HepG2 (cell line): ENCODE measurements around the gene MYADML2.

ENCODE experiments used
- ADNP ChIP-seq: sonication (generic); formaldehyde crosslinking; IDR thresholded peaks from 2 replicates; pipeline ENCODE4 v1.4.0; 2020; ENCODE audit warnings: missing genetic modification reagents
- EP300 ChIP-seq, 3 experiments: sonication (generic) in 1 of 3; formaldehyde crosslinking in 1 of 3; IDR thresholded peaks; 2 replicates each; pipeline versions ENCODE4 v1.5.1 to v1.6.1; 2011 to 2020; ENCODE audit warnings: low read depth in 2 of 3, low read length in 2 of 3, borderline replicate concordance in 1 of 3, improper control_type of control experiment in 1 of 3, mild to moderate bottlenecking in 1 of 3, missing genetic modification reagents in 1 of 3, moderate library complexity in 1 of 3
- FOXM1 ChIP-seq: sonication (generic); formaldehyde crosslinking; IDR thresholded peaks from 2 replicates; pipeline ENCODE4 v1.5.0; 2020; ENCODE audit warnings: missing genetic modification reagents
- HIVEP1 ChIP-seq: sonication (generic); formaldehyde crosslinking; IDR thresholded peaks from 2 replicates; pipeline ENCODE4 v1.4.0; 2020; ENCODE audit warnings: mild to moderate bottlenecking, missing genetic modification reagents
- NCOA1 ChIP-seq: sonication (generic); formaldehyde crosslinking; IDR thresholded peaks from 2 replicates; pipeline ENCODE4 v1.9.0; 2021; ENCODE audit warnings: missing genetic modification reagents
- POLR2A ChIP-seq, 2 experiments: IDR thresholded peaks; 2 replicates each; pipeline ENCODE4 v1.6.1; 2011; ENCODE audit warnings: low read depth in 2 of 2, low read length in 2 of 2, mild to moderate bottlenecking in 1 of 2, moderate library complexity in 1 of 2; ENCODE audit not compliant: insufficient read depth in 1 of 2
- ZNF501 ChIP-seq: sonication (generic); formaldehyde crosslinking; IDR thresholded peaks from 2 replicates; pipeline ENCODE4 v1.5.1; 2020; ENCODE audit warnings: mild to moderate bottlenecking, moderate library complexity, missing genetic modification reagents
- TF ChIP-seq, protein P1 (sequence below): sonication (generic); formaldehyde crosslinking; IDR thresholded peaks from 2 replicates; pipeline ENCODE4 v1.5.0; 2020; ENCODE audit warnings: mild to moderate bottlenecking, missing genetic modification reagents, moderate library complexity

GRCh38 chr17:81912441-81913309 lies 34.4 kb downstream of the MYADML2 start:
- no peak for TF ChIP-seq POLR2A (IDR thresholded peaks at IDR 0.05; ENCODE audit: insufficient read depth in 1 of 2, low read depth in 2 of 2, low read length in 2 of 2)
- TF ChIP-seq FOXM1 (CRISPR knock-in tag) = no peak
- TF ChIP-seq NCOA1 (CRISPR knock-in tag) = no peak
- no peak for TF ChIP-seq HIVEP1
- TF ChIP-seq EP300 (IDR thresholded peaks at IDR 0.05; ENCODE audit: low read depth in 2 of 2, low read length in 2 of 2) = no peak
- TF ChIP-seq EP300 (CRISPR knock-in tag; IDR thresholded peaks at IDR 0.05; ENCODE audit: borderline replicate concordance) = no peak
- TF ChIP-seq ADNP (CRISPR knock-in tag) = no peak
- TF ChIP-seq, protein P1, sequence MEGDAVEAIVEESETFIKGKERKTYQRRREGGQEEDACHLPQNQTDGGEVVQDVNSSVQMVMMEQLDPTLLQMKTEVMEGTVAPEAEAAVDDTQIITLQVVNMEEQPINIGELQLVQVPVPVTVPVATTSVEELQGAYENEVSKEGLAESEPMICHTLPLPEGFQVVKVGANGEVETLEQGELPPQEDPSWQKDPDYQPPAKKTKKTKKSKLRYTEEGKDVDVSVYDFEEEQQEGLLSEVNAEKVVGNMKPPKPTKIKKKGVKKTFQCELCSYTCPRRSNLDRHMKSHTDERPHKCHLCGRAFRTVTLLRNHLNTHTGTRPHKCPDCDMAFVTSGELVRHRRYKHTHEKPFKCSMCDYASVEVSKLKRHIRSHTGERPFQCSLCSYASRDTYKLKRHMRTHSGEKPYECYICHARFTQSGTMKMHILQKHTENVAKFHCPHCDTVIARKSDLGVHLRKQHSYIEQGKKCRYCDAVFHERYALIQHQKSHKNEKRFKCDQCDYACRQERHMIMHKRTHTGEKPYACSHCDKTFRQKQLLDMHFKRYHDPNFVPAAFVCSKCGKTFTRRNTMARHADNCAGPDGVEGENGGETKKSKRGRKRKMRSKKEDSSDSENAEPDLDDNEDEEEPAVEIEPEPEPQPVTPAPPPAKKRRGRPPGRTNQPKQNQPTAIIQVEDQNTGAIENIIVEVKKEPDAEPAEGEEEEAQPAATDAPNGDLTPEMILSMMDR = no peak
- 0 out of 2 replicates have a peak, but pooled peaks have one; percentile 3 for TF ChIP-seq ZNF501
